HepG2 (cell line): ENCODE data around the gene COMMD3. TPM values are rescaled to one million over a fixed set of nuclear protein-coding genes. Genes with fewer than 3 reads are reported as not detected.

Experiments
- ATAC-seq: fragments of 200-7000 bp; cut with Tn5 transposase; 3 replicates; pipeline ENCODE4 v1.9.1; 2020; ENCODE audit warnings: mild to moderate bottlenecking, moderate library complexity
- BruUV-seq: library from RNA; stranded (reverse); fragments of 400-500 nt; replicated peaks from 2 replicates; lab custom pipeline; 2021; lab: Mats Ljungman, UMichigan
- CTCF ChIA-PET: fragments of 300-600 bp; formaldehyde crosslinking; extraction: SDS; loops from one replicate; lab custom pipeline; 2021; ENCODE audit warnings: low total read pairs, inconsistent platforms, low intra/inter-chr PET ratio; lab: Yijun Ruan, JAX
- POLR2A ChIA-PET: fragments of 350-600 bp; sonication (Branson Sonifier 250); formaldehyde crosslinking; loops from one replicate; lab custom pipeline; 2020; ENCODE audit warnings: antibody characterized with exemption, inconsistent platforms; lab: Yijun Ruan, JAX
- DNase-seq: peaks from one replicate; pipeline ENCODE4 v3.0.0-alpha.2; 2015; ENCODE audit warnings: low spot score
- FAIRE-seq: peaks from 3 replicates; lab custom pipeline; 2011; peaks lifted over from hg19 to GRCh38; lab: Jason Lieb, UNC
- H2AFZ ChIP-seq: one replicate; pipeline ENCODE4 v1.6.1; 2011; ENCODE audit warnings: low read length, inconsistent platforms
- H3K27ac ChIP-seq: fragments of 300-600 bp; 3 replicates; pipeline ENCODE4 v1.8.0; 2011; ENCODE audit warnings: mixed run types, mild to moderate bottlenecking, mixed read lengths, low read length, inconsistent platforms; ENCODE audit not compliant: insufficient read depth; ENCODE audit errors: extremely low read length
- H3K27me3 ChIP-seq, 2 experiments: fragments of 200-600 bp in 1 of 2; 2 replicates in 1 of 2; 3 replicates in 1 of 2; pipeline versions ENCODE4 v1.6.0 to v1.8.0; 2011; ENCODE audit warnings: low read length in 2 of 2, mild to moderate bottlenecking in 2 of 2, moderate library complexity in 2 of 2, inconsistent platforms in 1 of 2; ENCODE audit not compliant: insufficient read depth in 2 of 2, control insufficient read depth in 1 of 2
- H3K36me3 ChIP-seq, 2 experiments: fragments of 200-600 bp in 1 of 2; replicated peaks in 1 of 2; 2 replicates in 1 of 2; 3 replicates in 1 of 2; pipeline versions ENCODE4 v1.5.1 to v1.8.0; 2011; ENCODE audit warnings: low read length in 2 of 2, inconsistent platforms in 1 of 2; ENCODE audit not compliant: insufficient read depth in 2 of 2, control insufficient read depth in 1 of 2
- H3K4me1 ChIP-seq: 2 replicates; pipeline ENCODE4 v1.5.1; 2012; ENCODE audit warnings: low read length, inconsistent platforms; ENCODE audit not compliant: insufficient read depth
- H3K4me2 ChIP-seq: 2 replicates; pipeline ENCODE4 v1.6.0; 2011; ENCODE audit warnings: low read depth, low read length, inconsistent platforms
- H3K4me3 ChIP-seq, 3 experiments: fragments of 200-600 bp in 1 of 3; sonication (generic), shearing (Covaris generic) in 1 of 3; replicated peaks in 1 of 3; 2 replicates each; pipeline ENCODE4 v1.5.1; 2011 to 2016; ENCODE audit warnings: low read length in 3 of 3, inconsistent platforms in 2 of 3, low read depth in 2 of 3, mild to moderate bottlenecking in 2 of 3, control low read depth in 1 of 3, mixed read lengths in 1 of 3; ENCODE audit not compliant: insufficient read depth in 1 of 3
- H3K79me2 ChIP-seq: one replicate; pipeline ENCODE4 v1.6.1; 2011; ENCODE audit warnings: low read length, inconsistent platforms; ENCODE audit not compliant: insufficient read depth
- H3K9ac ChIP-seq: 2 replicates; pipeline ENCODE4 v1.6.0; 2011; ENCODE audit warnings: mild to moderate bottlenecking, low read depth, low read length, inconsistent platforms; ENCODE audit not compliant: insufficient read depth
- H3K9me3 ChIP-seq: 2 replicates; pipeline ENCODE4 v1.5.1; 2012; ENCODE audit warnings: mild to moderate bottlenecking, low read length
- H4K20me1 ChIP-seq: 2 replicates; pipeline ENCODE4 v1.6.0; 2011; ENCODE audit warnings: inconsistent platforms, mild to moderate bottlenecking, low read length, moderate library complexity; ENCODE audit not compliant: insufficient read depth
- CCDC6 ChIP-seq: sonication (generic); formaldehyde crosslinking; IDR thresholded peaks from 2 replicates; pipeline ENCODE4 v1.8.1; 2022; ENCODE audit warnings: mild to moderate bottlenecking, missing genetic modification reagents, moderate library complexity
- GABPA ChIP-seq, 2 experiments: IDR thresholded peaks; 2 replicates each; pipeline ENCODE4 v1.6.1; 2011 to 2016; ENCODE audit warnings: low read depth in 2 of 2, low read length in 1 of 2, missing biosample characterization in 1 of 2, missing genetic modification characterization in 1 of 2
- MXD4 ChIP-seq: IDR thresholded peaks from 2 replicates; pipeline ENCODE4 v1.6.1; 2016; ENCODE audit warnings: mild to moderate bottlenecking, missing biosample characterization, missing genetic modification reagents
- RAD21 ChIP-seq: fragments of 450-650 bp; formaldehyde crosslinking; IDR thresholded peaks from 2 replicates; pipeline ENCODE4 v1.5.0; 2020; ENCODE audit warnings: mild to moderate bottlenecking
- REPIN1 ChIP-seq: sonication (generic); formaldehyde crosslinking; IDR thresholded peaks from 2 replicates; pipeline ENCODE4 v1.8.0; 2022; ENCODE audit warnings: missing genetic modification reagents, low read depth, mild to moderate bottlenecking, borderline replicate concordance
- SAP130 ChIP-seq: IDR thresholded peaks from 2 replicates; pipeline ENCODE4 v1.6.1; 2016; ENCODE audit warnings: low read depth
- SOX6 ChIP-seq, 2 experiments: fragments of 450-650 bp in 1 of 2; sonication (generic) in 1 of 2; formaldehyde crosslinking in 1 of 2; IDR thresholded peaks; 2 replicates each; pipeline versions ENCODE4 v1.4.0 to v1.6.1; 2017 to 2020; ENCODE audit warnings: antibody characterized with exemption in 1 of 2, mild to moderate bottlenecking in 1 of 2, missing genetic modification reagents in 1 of 2
- TFDP1 ChIP-seq: IDR thresholded peaks from 2 replicates; pipeline ENCODE4 v1.6.1; 2016; ENCODE audit warnings: missing compliant biosample characterization, missing genetic modification reagents, borderline replicate concordance
- ZGPAT ChIP-seq: IDR thresholded peaks from 2 replicates; pipeline ENCODE4 v1.6.1; 2016; ENCODE audit warnings: mild to moderate bottlenecking
- ZNF101 ChIP-seq: sonication (generic); formaldehyde crosslinking; IDR thresholded peaks from 2 replicates; pipeline ENCODE4 v1.4.0; 2020; ENCODE audit warnings: mild to moderate bottlenecking, low read depth, missing genetic modification reagents, borderline replicate concordance
- ZNF20 ChIP-seq: sonication (generic); formaldehyde crosslinking; IDR thresholded peaks from 2 replicates; pipeline ENCODE4 v1.4.0; 2020; ENCODE audit warnings: mild to moderate bottlenecking, moderate library complexity, missing genetic modification reagents
- ZNF776 ChIP-seq: sonication (generic); formaldehyde crosslinking; IDR thresholded peaks from 2 replicates; pipeline ENCODE4 v1.4.0; 2020; ENCODE audit warnings: mild to moderate bottlenecking, missing genetic modification reagents
- ZSCAN29 ChIP-seq: sonication (generic); formaldehyde crosslinking; conservative IDR thresholded peaks from 2 replicates; pipeline ENCODE4 v1.4.0; 2020; ENCODE audit warnings: mild to moderate bottlenecking, missing genetic modification reagents
- WGBS: methylation state at CpG from one replicate; pipeline ENCODE4 v1.1.6; 2017; ENCODE audit warnings: low lambda C conversion rate; 5-methylcytosine and 5-hydroxymethylcytosine counted together
- in situ Hi-C: cut with HindIII; loops from 2 replicates; pipeline ENCODE4 v1.10.0; 2017; ENCODE audit warnings: low pct_unique_long_range_greater_than_20kb; ENCODE audit not compliant: extremely low pct_ligation_motif_present
- intact Hi-C: fragments of 100-400 bp; cut with micrococcal nuclease; formaldehyde crosslinking; loops from one replicate; pipeline ENCODE4 v1.10.0; 2022; ENCODE audit not compliant: unreplicated experiment
- polyA plus RNA-seq, 8 experiments: library from polyadenylated mRNA; depleted of rRNA in 3 of 8; stranded (reverse) in 7 of 8; unstranded in 1 of 8; fragments of >200 nt; fragmentation: Illumina TruSeq in 4 of 8; extraction: Trizol in 4 of 8; gene quantifications; 2 replicates each; pipeline versions ENCODE4 v1.2.1 to v1.2.3, GENCODE V29; 2011 to 2016; ENCODE audit warnings: low read depth in 4 of 8, missing spikeins in 1 of 8, mixed read lengths in 1 of 8; ENCODE audit not compliant: insufficient read depth in 1 of 8
- total RNA-seq, 5 experiments: library from RNA; depleted of rRNA; stranded (reverse); fragments of >200 nt; fragmentation: Illumina TruSeq; extraction: Trizol; gene quantifications; 2 replicates each; pipeline ENCODE4 v1.2.3, GENCODE V29; 2016; ENCODE audit warnings: low read depth in 1 of 5

The COMMD3 gene
- total and polyA plus RNA-seq, 2 of the 13 experiments (the other 11 are each of a cell fraction or from before 2014, with no cell fraction given), result 38.7 to 54.4 TPM

- intact Hi-C loops, result loop anchor here (2.0 to 10.0 kb wide), 4 partner anchors 16 to 662 kb away; no protein-coding TSS in a partner anchor
Measured at GRCh38 chr10:22324893-22325271, 8.7 kb downstream of the COMMD3 start.

GRCh38 chr10:22325272-22326144 is 9.3 kb downstream of the COMMD3 start:
- H3K36me3 ChIP-seq, result peaks cover 0 to 15% of the 10 kb centered on the region in 2 experiments; a peak in 2 of 5 replicates
- H3K9me3 ChIP-seq, result no peaks in the 10 kb centered on the region
- H3K9ac ChIP-seq, result peak overlapping the region; percentile 70
- peak overlapping the region; percentile 60 to 91 (median 79) for H3K4me3 ChIP-seq
- peaks cover 30% of the 10 kb centered on the region for H3K79me2 ChIP-seq
- peak; percentile 85 for ATAC-seq
- H3K27me3 ChIP-seq, result peaks cover 0 to 7% of the 10 kb centered on the region in 2 experiments; a peak in 2 of 5 replicates
- H3K27ac ChIP-seq, result peak overlapping the region; percentile 56
- peaks cover 38% of the 10 kb centered on the region for H3K4me1 ChIP-seq
- ChIA-PET CTCF (no interaction called here), POLR2A (interaction anchor here (0.6 to 2.4 kb wide), 3 partner anchors 10 to 15 kb away, joined by 3 to 15 read pairs (median 5); partner anchors contain the start of gene COMMD3)
- in situ Hi-C loops, result no loop called here
- BruUV-seq, result no TSS peak
- DNase-seq, result peak; percentile 61
- peak overlapping the region; percentile 96 for H3K4me2 ChIP-seq
- 3% methylated on average over 19 of the region's 92 CpGs for WGBS
- intact Hi-C loops, result loop anchor here (2.0 to 10.0 kb wide), 2 partner anchors 15 to 189 kb away; no protein-coding TSS in a partner anchor
- H4K20me1 ChIP-seq, result peaks cover 32% of the 10 kb centered on the region
- no peak overlapping the region for H2AFZ ChIP-seq
- FAIRE-seq, result no peak
- TF ChIP-seq REPIN1, result no peak
- peak; percentile 45; the same call in 1 of the 2 replicates for TF ChIP-seq MXD4 (CRISPR knock-in tag)
- TF ChIP-seq ZNF776 (CRISPR knock-in tag), result no peak
- TF ChIP-seq RAD21, result peak; percentile 37; the same call in 1 of the 2 replicates
- TF ChIP-seq GABPA (IDR thresholded peaks at IDR 0.05; ENCODE audit: low read depth, low read length), result no peak
- peak; percentile 33; the same call in 1 of the 2 replicates for TF ChIP-seq GABPA (CRISPR knock-in tag; IDR thresholded peaks at IDR 0.05; ENCODE audit: low read depth)
- peak; percentile 61; the same call in 1 of the 2 replicates for TF ChIP-seq ZSCAN29 (CRISPR knock-in tag)
- peak; percentile 86 for TF ChIP-seq SAP130 (CRISPR knock-in tag)
- TF ChIP-seq ZGPAT, result peak; percentile 63; the same call in 1 of the 2 replicates
- TF ChIP-seq CCDC6, result 0 out of 2 replicates have a peak, but pooled peaks have one; percentile 43
- no peak for TF ChIP-seq TFDP1 (CRISPR knock-in tag)

More at GRCh38 chr10:22324893-22325271, 8.7 kb downstream of the COMMD3 start:
- peak overlapping the region; percentile 60 to 91 (median 79) for H3K4me3 ChIP-seq
- ChIA-PET POLR2A (interaction anchor here (1.5 to 2.4 kb wide), 2 partner anchors 9 to 15 kb away, joined by 5 to 15 read pairs; partner anchors contain the start of gene COMMD3), CTCF (no interaction called here)
- no peak for ATAC-seq
- peak overlapping the region; percentile 54 for H3K27ac ChIP-seq
- no peak for DNase-seq
- in situ Hi-C loops, result loop anchor here (25.0 kb wide), 2 partner anchors 387 to 813 kb away; partner anchors contain the start of gene PIP4K2A
- H3K36me3 ChIP-seq, result peaks cover 0 to 14% of the 10 kb centered on the region in 2 experiments; a peak in 2 of 5 replicates
- TF ChIP-seq SAP130 (CRISPR knock-in tag) (0 out of 2 replicates have a peak, but pooled peaks have one; percentile 3), SOX6 (IDR thresholded peaks at IDR 0.05) (no peak), SOX6 (CRISPR knock-in tag; IDR thresholded peaks at IDR 0.05) (no peak), ZNF101 (CRISPR knock-in tag) (no peak), ZNF20 (CRISPR knock-in tag) (0 out of 2 replicates have a peak, but pooled peaks have one; percentile 39)
- H3K9me3 ChIP-seq, result no peaks in the 10 kb centered on the region
- no TSS peak for BruUV-seq
- peak overlapping the region; percentile 96 for H3K4me2 ChIP-seq
- peaks cover 41% of the 10 kb centered on the region for H3K4me1 ChIP-seq
- H2AFZ ChIP-seq, result no peak overlapping the region
- H4K20me1 ChIP-seq, result peaks cover 32% of the 10 kb centered on the region
- H3K27me3 ChIP-seq, result peaks cover 0 to 7% of the 10 kb centered on the region in 2 experiments; a peak in 2 of 5 replicates
- 2% methylated on average over 9 of the region's 9 CpGs for WGBS
- FAIRE-seq, result no peak
- peaks cover 30% of the 10 kb centered on the region for H3K79me2 ChIP-seq
- peak overlapping the region; percentile 70 for H3K9ac ChIP-seq
